Heart right ventricle (tissue), 16 donors: ENCODE results near the gene MED20. TPM values are rescaled to one million over a fixed set of nuclear protein-coding genes. Genes with fewer than 3 reads are reported as not detected.

Source experiments
- ATAC-seq, 8 donors: fragments of 200-7000 bp; cut with Tn5 transposase; one replicate each; pipeline ENCODE4 v1.9.1; 2020; ENCODE audit warnings: mild to moderate bottlenecking in 8 of 8, moderate library complexity in 8 of 8, moderate number of reproducible peaks in 1 of 8
- DNase-seq, 2 donors: peaks; one replicate each; pipeline ENCODE4 v3.0.0-alpha.2; 2020
- H3K27ac ChIP-seq, 10 donors: fragments of 200-600 bp; sonication (generic) in 2 of 10; one replicate each; pipeline versions ENCODE4 v1.5.0 to v1.8.0; 2020 to 2022; ENCODE audit warnings: mild to moderate bottlenecking in 3 of 10
- H3K27me3 ChIP-seq, 7 donors: fragments of 200-600 bp; one replicate each; pipeline ENCODE4 v1.8.0; 2021 to 2022; ENCODE audit warnings: mild to moderate bottlenecking in 2 of 7
- H3K36me3 ChIP-seq, 9 donors: fragments of 200-600 bp; sonication (generic) in 1 of 9; one replicate each; pipeline versions ENCODE4 v1.5.0 to v1.8.0; 2020 to 2022; ENCODE audit warnings: mild to moderate bottlenecking in 2 of 9
- H3K4me1 ChIP-seq, 9 donors: fragments of 200-600 bp; sonication (generic) in 1 of 9; one replicate each; pipeline versions ENCODE4 v1.5.0 to v1.8.0; 2020 to 2022; ENCODE audit warnings: mild to moderate bottlenecking in 4 of 9
- H3K4me3 ChIP-seq, 10 donors: fragments of 200-600 bp; sonication (generic) in 2 of 10; one replicate each; pipeline versions ENCODE4 v1.5.0 to v1.8.0; 2020 to 2022; ENCODE audit warnings: mild to moderate bottlenecking in 7 of 10, moderate library complexity in 2 of 10
- H3K9me3 ChIP-seq, 11 donors: fragments of 200-600 bp in 10 of 11; sonication (generic) in 2 of 11; one replicate each; pipeline versions ENCODE4 v1.5.0 to v1.8.0; 2013 to 2022; ENCODE audit warnings: mild to moderate bottlenecking in 2 of 11, control low read depth in 1 of 11, moderate library complexity in 1 of 11
- CTCF ChIP-seq, 9 donors: fragments of 200-600 bp; sonication (generic) in 2 of 9; IDR thresholded peaks; one replicate each; pipeline versions ENCODE4 v1.5.0 to v1.8.0; 2021 to 2022; ENCODE audit warnings: antibody characterized with exemption in 9 of 9, mild to moderate bottlenecking in 5 of 9, moderate library complexity in 1 of 9
- WGBS, 2 donors: extraction: QIAGEN DNeasy Blood & Tissue Kit; methylation state at CpG; one replicate each; pipeline ENCODE4 v1.1.7; 2013; ENCODE audit warnings: inconsistent platforms in 1 of 2; 5-methylcytosine and 5-hydroxymethylcytosine counted together
- intact Hi-C, 10 donors: fragments of 100-400 bp; cut with DNase I; formaldehyde crosslinking; loops; one replicate each; pipeline versions ENCODE4 v1.11.1 to v1.14.2; 2022
- polyA plus RNA-seq, 2 donors: library from polyadenylated mRNA; stranded (reverse); fragments of 200-250 nt; gene quantifications; one replicate each; pipeline ENCODE4 v1.2.3, GENCODE V29; 2013
- total RNA-seq, 10 donors: library from RNA; stranded (reverse); fragmentation: NEBNext Ultra II Directional in 3 of 10; extraction: Animal tissue kit (Norgen Biotek cat#: 25700) in 3 of 10; gene quantifications; one replicate each; pipeline versions ENCODE4 v1.2.1 to v1.2.4, GENCODE V29; 2021 to 2023
- donor health status: Arrhythmogenic right ventricular cardiomyopathy.
- donor health status: ischemic (EF 13 %, LVEDD 7.1; RV severe dilation, severe dysfunction).
- donor health status: healthy with polysubstance abuse.
- donor health status: DM: no; HTN: yes; CAD: no.
- donor health status: DM: no; HTN: no; CAD: no.
- donor health status: ischemic (EF 25% LVEDD 6.9; RV normal size, moderate dysfunction).
- donor health status: ischemic (EF 25% LVEDD 5.7; RV mildly dilated, moderate dysfunction).
- donor health status: healthy.
- donor health status: DM: yes; HTN: yes; CAD: no.
- donor health status: Ischemic cardiomyopathy.
- donor health status: ischemic (EF 35%, LVEDD 5.7; RV mildly dilated, moderate dysfunction).
- donor health status: nonischemic (EF 11% LVEDD 7.7; RV severe dilation, severe dysfunction).
- donor health status: DM: yes; HTN: yes; CAD: no.
- donor health status: PGD.
- donor health status: ischemic (EF 29% LVEDD 5.4; RV normal size, mild dysfunction).
- donor health status: nonischemic (EF 23%, LVEDD 6.1; RV moderate dilation, normal function).

MED20 gene
- total and polyA plus RNA-seq, 12 donors, result 11.0 to 21.5 (median 16.2) TPM

DNA sequence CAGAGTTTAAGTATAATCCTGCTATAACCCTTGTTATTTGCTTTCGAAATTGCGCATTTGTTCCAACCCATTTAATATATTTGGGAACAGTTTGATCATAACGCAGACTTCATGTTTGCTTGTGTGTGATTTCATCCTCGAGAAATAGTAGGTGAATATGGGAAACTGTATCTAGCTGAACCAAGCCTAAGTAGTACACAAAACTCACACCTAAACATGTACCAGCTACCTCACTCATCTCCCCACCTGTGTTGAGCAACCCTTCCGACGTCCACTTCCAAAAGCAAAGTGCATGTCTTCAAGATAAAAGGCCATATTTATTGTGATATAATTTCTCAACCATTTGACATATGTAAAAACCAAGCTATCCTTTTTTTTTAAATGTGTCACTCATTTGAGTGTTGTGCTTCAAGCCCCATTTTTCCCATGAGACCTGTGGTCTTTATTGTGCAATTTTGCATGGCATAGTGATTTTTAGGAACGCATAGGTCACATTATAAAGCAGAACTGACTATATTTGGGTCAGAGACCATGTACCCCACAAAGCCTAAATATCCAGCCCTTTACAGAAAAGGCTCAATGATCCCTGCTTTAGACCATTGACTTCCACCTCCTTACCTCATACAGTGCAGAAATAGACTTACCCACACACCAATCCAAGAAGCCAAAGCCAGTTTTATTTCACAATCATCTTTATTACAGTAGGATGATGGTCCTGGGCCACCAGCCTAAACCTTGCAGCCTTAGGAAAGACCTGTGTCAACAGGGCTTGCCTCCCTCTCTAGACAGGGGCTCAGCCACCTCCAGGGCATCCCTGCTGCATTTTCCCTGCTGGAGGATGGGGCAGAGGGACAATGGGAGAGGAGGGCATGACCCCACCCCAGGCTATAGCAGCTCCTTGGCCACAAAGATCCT is 13.6 kb upstream of the MED20 start:
- ATAC-seq, result no peak
- Histone ChIP-seq H3K9me3 (no peaks in the 10 kb centered on the region), H3K27ac (peak overlapping the region in 1 of 10 donors; percentile 94), H3K4me3 (no peak overlapping the region), H3K36me3 (peaks cover 0 to 89% (median 58%) of the 10 kb centered on the region in 9 donors), H3K4me1 (peaks cover 16 to 52% (median 36%) of the 10 kb centered on the region in 9 donors), H3K27me3 (no peaks in the 10 kb centered on the region)
- no peak for DNase-seq
- no peak for TF ChIP-seq CTCF (IDR thresholded peaks at IDR 0.05)
- intact Hi-C loops, result loop anchor here in 7 of 10 donors (5.0 kb wide), 3 partner anchors 108 to 152 kb away; partner anchors contain the start of genes TOMM6 (in 2 of the 7) and PRICKLE4 (in 1 of the 7)
- WGBS, 2 donors, result 80 to 81% methylated on average over 7 of the region's 7 CpGs

DNA sequence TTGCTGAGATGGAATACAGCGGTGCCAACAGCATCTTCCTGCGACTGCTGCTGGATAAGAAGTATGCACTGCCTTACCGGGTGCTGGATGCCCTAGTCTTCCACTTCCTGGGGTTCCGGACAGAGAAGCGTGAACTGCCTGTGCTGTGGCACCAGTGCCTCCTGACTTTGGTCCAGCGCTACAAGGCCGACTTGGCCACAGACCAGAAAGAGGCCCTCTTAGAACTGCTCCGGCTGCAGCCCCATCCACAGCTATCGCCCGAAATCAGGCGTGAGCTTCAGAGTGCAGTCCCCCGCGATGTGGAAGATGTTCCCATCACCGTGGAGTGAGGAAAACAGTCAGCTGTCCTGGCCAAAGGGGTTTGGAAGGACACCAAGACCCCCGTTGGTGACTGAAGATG is 11.4 kb upstream of the MED20 start:
- no peaks in the 10 kb centered on the region for H3K27me3 ChIP-seq
- peaks cover 0 to 30% (median 15%) of the 10 kb centered on the region in 9 donors for H3K4me1 ChIP-seq
- WGBS, 2 donors, result 88 to 90% methylated on average over 15 of the region's 15 CpGs
- no peak overlapping the region for H3K27ac ChIP-seq
- H3K9me3 ChIP-seq, result no peaks in the 10 kb centered on the region
- no peak overlapping the region for H3K4me3 ChIP-seq
- intact Hi-C loops, result no loop called here
- ATAC-seq (no peak), DNase-seq (no peak)
- H3K36me3 ChIP-seq, result peaks cover 0 to 100% (median 72%) of the 10 kb centered on the region in 9 donors
- no peak for TF ChIP-seq CTCF (IDR thresholded peaks at IDR 0.05)

GRCh38 chr6:41931792-41932191 is 10.9 kb upstream of the MED20 start:
- no peaks in the 10 kb centered on the region for H3K9me3 ChIP-seq
- no peak overlapping the region for H3K27ac ChIP-seq
- TF ChIP-seq CTCF (IDR thresholded peaks at IDR 0.05), result no peak
- H3K4me3 ChIP-seq, result no peak overlapping the region
- H3K27me3 ChIP-seq, result no peaks in the 10 kb centered on the region
- no peak for DNase-seq
- intact Hi-C loops, result no loop called here
- 63 to 76% methylated on average over 2 of the region's 2 CpGs for WGBS, 2 donors
- peaks cover 0 to 100% (median 72%) of the 10 kb centered on the region in 9 donors for H3K36me3 ChIP-seq
- no peak for ATAC-seq
- peaks cover 0 to 25% (median 9%) of the 10 kb centered on the region in 9 donors for H3K4me1 ChIP-seq

GRCh38 chr6:41929924-41930323 is 9.0 kb upstream of the MED20 start:
- WGBS, 2 donors, result 89 to 91% methylated on average over 6 of the region's 6 CpGs
- no peaks in the 10 kb centered on the region for H3K9me3 ChIP-seq
- ATAC-seq (no peak), DNase-seq (no peak)
- no peaks in the 10 kb centered on the region for H3K27me3 ChIP-seq
- TF ChIP-seq CTCF (IDR thresholded peaks at IDR 0.05), result no peak
- H3K27ac ChIP-seq, result no peak overlapping the region
- intact Hi-C loops, result no loop called here
- peaks cover 0 to 92% (median 60%) of the 10 kb centered on the region in 9 donors for H3K36me3 ChIP-seq
- H3K4me1 ChIP-seq, result peaks cover 0 to 6% (median 0%) of the 10 kb centered on the region in 9 donors
- no peak overlapping the region for H3K4me3 ChIP-seq
